Measurements from ENCODE around the gene ANKRD44.
"Not testable (repeated sequence)": the region's sequence is repeated elsewhere in the genome, so short reads cannot be mapped to it uniquely, and the experiment has no call there.

The ANKRD44 gene

GRCh38 chr2:197256547-197257170, 53.9 kb downstream of the ANKRD44 start:
- DNase-seq, result no peak

- no peak for DNase-seq
Measured at GRCh38 chr2:197256021-197256420, 54.6 kb downstream of the ANKRD44 start.

GRCh38 chr2:197255543-197255942, 55.0 kb downstream of the ANKRD44 start:
- peak; percentile 70 for DNase-seq

- no peak for DNase-seq
Measured at GRCh38 chr2:197254776-197255530, 55.6 kb downstream of the ANKRD44 start.

- no peak for DNase-seq
Measured at GRCh38 chr2:197251576-197251975, 59.0 kb downstream of the ANKRD44 start.

GRCh38 chr2:197251163-197251562, 59.4 kb downstream of the ANKRD44 start:
- DNase-seq, result no peak

GRCh38 chr2:197250084-197250397, 60.5 kb downstream of the ANKRD44 start:
- DNase-seq, result no peak

GRCh38 chr2:197249381-197250083, 61.0 kb downstream of the ANKRD44 start:
- no peak for DNase-seq

- no peak for DNase-seq
Measured at GRCh38 chr2:197248623-197249022, 62.0 kb downstream of the ANKRD44 start.

- no peak for DNase-seq
Measured at GRCh38 chr2:197248001-197248401, 62.6 kb downstream of the ANKRD44 start.

GRCh38 chr2:197247083-197247482, 63.5 kb downstream of the ANKRD44 start:
- DNase-seq, result no peak

- DNase-seq, result no peak
Measured at GRCh38 chr2:197245829-197246804, 64.5 kb downstream of the ANKRD44 start.

GRCh38 chr2:197244349-197244748, 66.2 kb downstream of the ANKRD44 start:
- no peak for DNase-seq

- DNase-seq, result no peak
Measured at GRCh38 chr2:197242719-197243118, 67.9 kb downstream of the ANKRD44 start.

- no peak for DNase-seq
Measured at GRCh38 chr2:197241596-197241995, 69.0 kb downstream of the ANKRD44 start.

GRCh38 chr2:197241153-197241552, 69.4 kb downstream of the ANKRD44 start:
- DNase-seq, result no peak

GRCh38 chr2:197240421-197241041, 70.0 kb downstream of the ANKRD44 start:
- no peak for DNase-seq

- not testable (repeated sequence) for DNase-seq
Measured at GRCh38 chr2:197240018-197240417, 70.6 kb downstream of the ANKRD44 start.

- no peak for DNase-seq
Measured at GRCh38 chr2:197239434-197239833, 71.1 kb downstream of the ANKRD44 start.

- no peak for DNase-seq
Measured at GRCh38 chr2:197238043-197238365, 72.6 kb downstream of the ANKRD44 start.

- no peak for DNase-seq
Measured at GRCh38 chr2:197237291-197238042, 73.1 kb downstream of the ANKRD44 start.

GRCh38 chr2:197236816-197237215, 73.8 kb downstream of the ANKRD44 start:
- DNase-seq, result no peak

All from SIG-M5 (cell line).